ENCODE data around the gene UBE2Q2. TPM values are rescaled to one million over a fixed set of nuclear protein-coding genes. Genes with fewer than 3 reads are reported as not detected.
A peak's percentile ranks its signal among the peaks of the same experiment; 100 is the strongest.
"Not testable (repeated sequence)": the region's sequence is repeated elsewhere in the genome, so short reads cannot be mapped to it uniquely, and the experiment has no call there.

The UBE2Q2 gene
- total RNA-seq, 1 donor from 2014 or later: 47.7 TPM

DNA sequence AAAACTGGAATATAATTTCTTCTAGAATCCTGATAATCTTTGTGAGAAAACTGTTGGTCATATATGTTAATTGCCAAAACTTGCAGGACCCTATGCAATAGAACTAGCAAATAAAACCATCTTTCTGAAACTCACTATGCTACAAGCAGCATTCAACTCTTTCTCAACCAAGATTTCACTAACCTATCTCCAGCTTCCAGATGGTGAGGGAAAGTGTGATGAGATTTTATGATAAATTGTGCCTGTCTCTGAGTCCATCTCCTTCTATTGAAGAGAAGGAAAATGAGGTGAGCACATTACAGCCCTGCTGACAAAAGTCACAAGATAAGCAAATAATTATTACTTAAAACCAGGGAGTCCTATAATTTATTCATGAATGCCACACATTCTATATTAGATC, 44.1 kb upstream of the UBE2Q2 start:
- Histone ChIP-seq H3K79me2 (ENCODE audit: insufficient read depth, low read length) (no peaks in the 10 kb centered on the region), H3K27ac (ENCODE audit: low read depth, low read length) (no peak overlapping the region), H3K9me3 (ENCODE audit: insufficient read depth, low read depth, low read length) (no peaks in the 10 kb centered on the region), H3K4me1 (ENCODE audit: insufficient read depth, low read length) (no peaks in the 10 kb centered on the region), H4K20me1 (ENCODE audit: insufficient read depth, low read length) (no peaks in the 10 kb centered on the region), H2AFZ (ENCODE audit: low read depth, low read length) (no peak overlapping the region), H3K4me2 (ENCODE audit: low read length) (no peak overlapping the region), H3K27me3 (ENCODE audit: insufficient read depth, low read length) (peaks cover 33% of the 10 kb centered on the region), H3K4me3 (ENCODE audit: insufficient read depth, low read depth, low read length) (no peak overlapping the region), H3K36me3 (ENCODE audit: insufficient read depth, low read length) (no peaks in the 10 kb centered on the region), H3K9ac (ENCODE audit: low read length) (no peak overlapping the region)
- no peak for DNase-seq (ENCODE audit: low read depth)
- Mint-ChIP-seq H3K9me3 (ENCODE audit: unreplicated experiment) (no peaks in the 10 kb centered on the region), H3K4me3 (ENCODE audit: unreplicated experiment) (no peak overlapping the region), H3K27me3 (ENCODE audit: low read depth, unreplicated experiment) (peaks cover 9% of the 10 kb centered on the region), H3K27ac (ENCODE audit: unreplicated experiment) (no peak overlapping the region), H3K4me1 (ENCODE audit: low read depth, unreplicated experiment) (peaks cover 2% of the 10 kb centered on the region), H3K36me3 (ENCODE audit: low read depth, unreplicated experiment) (no peaks in the 10 kb centered on the region)
- TF ChIP-seq, protein P1, sequence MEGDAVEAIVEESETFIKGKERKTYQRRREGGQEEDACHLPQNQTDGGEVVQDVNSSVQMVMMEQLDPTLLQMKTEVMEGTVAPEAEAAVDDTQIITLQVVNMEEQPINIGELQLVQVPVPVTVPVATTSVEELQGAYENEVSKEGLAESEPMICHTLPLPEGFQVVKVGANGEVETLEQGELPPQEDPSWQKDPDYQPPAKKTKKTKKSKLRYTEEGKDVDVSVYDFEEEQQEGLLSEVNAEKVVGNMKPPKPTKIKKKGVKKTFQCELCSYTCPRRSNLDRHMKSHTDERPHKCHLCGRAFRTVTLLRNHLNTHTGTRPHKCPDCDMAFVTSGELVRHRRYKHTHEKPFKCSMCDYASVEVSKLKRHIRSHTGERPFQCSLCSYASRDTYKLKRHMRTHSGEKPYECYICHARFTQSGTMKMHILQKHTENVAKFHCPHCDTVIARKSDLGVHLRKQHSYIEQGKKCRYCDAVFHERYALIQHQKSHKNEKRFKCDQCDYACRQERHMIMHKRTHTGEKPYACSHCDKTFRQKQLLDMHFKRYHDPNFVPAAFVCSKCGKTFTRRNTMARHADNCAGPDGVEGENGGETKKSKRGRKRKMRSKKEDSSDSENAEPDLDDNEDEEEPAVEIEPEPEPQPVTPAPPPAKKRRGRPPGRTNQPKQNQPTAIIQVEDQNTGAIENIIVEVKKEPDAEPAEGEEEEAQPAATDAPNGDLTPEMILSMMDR (IDR thresholded peaks at IDR 0.05; ENCODE audit: insufficient read depth, low read depth, low read length): no peak
- TF ChIP-seq EZH2 (IDR thresholded peaks at IDR 0.05; ENCODE audit: insufficient read depth, low read length): no peak
- FAIRE-seq: no peak

DNA sequence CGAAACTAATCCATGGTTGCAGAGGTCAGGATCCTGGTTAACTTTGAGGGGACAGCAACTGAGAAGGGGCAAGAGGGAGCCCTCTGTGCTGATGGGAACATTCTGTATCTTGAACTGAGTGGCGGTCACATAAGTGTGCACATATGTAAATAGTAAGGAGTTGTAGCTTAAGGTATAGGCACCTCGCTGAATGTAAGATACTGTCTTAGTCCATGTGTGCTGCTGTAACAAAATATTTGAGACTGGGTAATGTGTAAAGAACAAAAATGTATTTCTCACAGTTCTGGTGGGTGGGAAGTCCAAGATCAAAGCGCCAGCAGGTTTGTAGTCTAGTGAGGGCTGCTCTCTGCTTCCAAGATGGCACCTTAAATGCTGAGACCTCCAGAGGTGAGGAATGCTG, 42.8 kb upstream of the UBE2Q2 start:
- H3K4me1 ChIP-seq (ENCODE audit: insufficient read depth, low read length): not testable (repeated sequence)

DNA sequence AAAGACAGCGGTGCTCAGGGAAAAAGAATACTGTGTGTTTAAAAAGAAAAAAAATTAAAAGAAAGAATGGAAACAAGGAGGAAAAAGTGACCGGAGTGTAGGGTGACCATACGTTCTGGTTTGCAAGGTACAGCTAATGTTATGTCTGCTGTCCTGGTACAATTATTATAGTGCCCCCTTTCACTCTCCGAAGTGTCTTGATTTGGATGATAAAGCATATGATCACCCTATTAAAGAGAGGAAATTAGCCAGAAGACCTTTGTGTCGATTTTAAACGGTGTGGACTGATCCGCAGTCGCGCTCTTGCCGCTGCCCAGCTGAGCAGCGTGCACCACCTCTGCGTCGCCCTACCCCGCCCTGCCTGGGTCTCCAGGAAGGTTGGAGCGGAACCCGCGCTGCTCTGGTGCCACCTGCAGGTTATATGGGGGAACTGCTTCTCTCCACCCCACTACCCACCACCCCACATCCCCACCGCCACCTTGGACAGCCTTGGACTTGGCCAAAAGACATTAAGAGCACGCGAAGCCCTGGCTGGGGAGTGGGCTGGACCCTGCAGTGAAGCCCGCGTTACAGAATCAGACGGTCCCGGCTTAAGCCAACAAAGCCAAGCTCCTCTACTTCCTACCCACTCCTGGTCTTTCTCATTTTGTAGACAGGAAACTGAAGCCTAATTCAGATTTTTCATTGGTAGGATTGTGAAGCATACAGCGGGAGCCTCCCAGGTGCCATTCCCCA, 41.2 kb upstream of the UBE2Q2 start:
- Histone ChIP-seq H3K4me3 (ENCODE audit: insufficient read depth, low read depth, low read length) (peak overlapping the region; percentile 45), H3K4me2 (ENCODE audit: low read length) (peak overlapping the region; percentile 85), H3K27ac (ENCODE audit: low read depth, low read length) (no peak overlapping the region), H3K4me1 (ENCODE audit: insufficient read depth, low read length) (no peaks in the 10 kb centered on the region), H3K36me3 (ENCODE audit: insufficient read depth, low read length) (no peaks in the 10 kb centered on the region), H2AFZ (ENCODE audit: low read depth, low read length) (peak overlapping the region; percentile 65), H3K27me3 (ENCODE audit: insufficient read depth, low read length) (peaks cover 32% of the 10 kb centered on the region), H3K79me2 (ENCODE audit: insufficient read depth, low read length) (no peaks in the 10 kb centered on the region), H3K9ac (ENCODE audit: low read length) (no peak overlapping the region), H3K9me3 (ENCODE audit: insufficient read depth, low read depth, low read length) (no peaks in the 10 kb centered on the region), H4K20me1 (ENCODE audit: insufficient read depth, low read length) (no peaks in the 10 kb centered on the region)
- H3K27me3 Mint-ChIP-seq (ENCODE audit: low read depth, unreplicated experiment): peaks cover 9% of the 10 kb centered on the region
- H3K4me1 Mint-ChIP-seq (ENCODE audit: low read depth, unreplicated experiment): peaks cover 2% of the 10 kb centered on the region
- H3K9me3 Mint-ChIP-seq (ENCODE audit: unreplicated experiment): peaks cover 3% of the 10 kb centered on the region
- H3K4me3 Mint-ChIP-seq (ENCODE audit: unreplicated experiment): peak overlapping the region; percentile 71
- no peaks in the 10 kb centered on the region for H3K36me3 Mint-ChIP-seq (ENCODE audit: low read depth, unreplicated experiment)
- FAIRE-seq (no peak), DNase-seq (ENCODE audit: low read depth) (peak; percentile 25)
- H3K27ac Mint-ChIP-seq (ENCODE audit: unreplicated experiment): no peak overlapping the region
- no peak for TF ChIP-seq EZH2 (IDR thresholded peaks at IDR 0.05; ENCODE audit: insufficient read depth, low read length)
- TF ChIP-seq, protein P1 (IDR thresholded peaks at IDR 0.05; ENCODE audit: insufficient read depth, low read depth, low read length): peak; percentile 36

More for the DNA sequence above, 42.8 kb upstream of the UBE2Q2 start:
- H3K79me2 ChIP-seq (ENCODE audit: insufficient read depth, low read length); H3K9ac ChIP-seq (ENCODE audit: low read length); H2AFZ ChIP-seq (ENCODE audit: low read depth, low read length); H3K36me3 ChIP-seq (ENCODE audit: insufficient read depth, low read length); H3K9me3 Mint-ChIP-seq (ENCODE audit: unreplicated experiment); H3K4me3 Mint-ChIP-seq (ENCODE audit: unreplicated experiment); H3K27ac ChIP-seq (ENCODE audit: low read depth, low read length); H3K4me3 ChIP-seq (ENCODE audit: insufficient read depth, low read depth, low read length); H3K4me1 Mint-ChIP-seq (ENCODE audit: low read depth, unreplicated experiment); H3K36me3 Mint-ChIP-seq (ENCODE audit: low read depth, unreplicated experiment); FAIRE-seq; H3K27me3 Mint-ChIP-seq (ENCODE audit: low read depth, unreplicated experiment); H4K20me1 ChIP-seq (ENCODE audit: insufficient read depth, low read length); H3K9me3 ChIP-seq (ENCODE audit: insufficient read depth, low read depth, low read length); DNase-seq (ENCODE audit: low read depth); H3K4me2 ChIP-seq (ENCODE audit: low read length); H3K27ac Mint-ChIP-seq (ENCODE audit: unreplicated experiment): not testable (repeated sequence)
- peaks cover 31% of the 10 kb centered on the region for H3K27me3 ChIP-seq (ENCODE audit: insufficient read depth, low read length)

DNA sequence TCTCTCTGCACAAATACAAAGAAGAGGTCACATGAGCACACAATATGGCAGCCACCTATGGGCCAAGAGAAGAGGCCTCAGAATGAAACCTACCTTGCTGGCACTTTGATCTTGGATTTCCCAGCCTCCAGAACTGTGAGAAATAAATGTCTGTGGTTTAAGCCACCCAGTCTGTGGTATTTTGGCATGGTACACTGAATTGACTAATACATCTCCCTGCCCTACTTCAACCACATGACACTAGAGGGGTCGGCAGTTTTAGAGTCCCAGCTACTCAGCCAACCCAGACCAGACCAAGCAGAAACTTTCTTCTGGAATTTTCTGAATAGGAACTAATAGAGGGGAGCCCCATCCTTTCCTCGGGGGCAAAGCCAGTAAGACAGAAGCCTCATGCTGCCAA, 35.8 kb upstream of the UBE2Q2 start:
- not testable (repeated sequence) for FAIRE-seq; H3K27ac ChIP-seq (ENCODE audit: low read depth, low read length); H3K36me3 ChIP-seq (ENCODE audit: insufficient read depth, low read length); H3K4me2 ChIP-seq (ENCODE audit: low read length); H3K36me3 Mint-ChIP-seq (ENCODE audit: low read depth, unreplicated experiment); H3K4me1 Mint-ChIP-seq (ENCODE audit: low read depth, unreplicated experiment); H3K9me3 ChIP-seq (ENCODE audit: insufficient read depth, low read depth, low read length); H4K20me1 ChIP-seq (ENCODE audit: insufficient read depth, low read length); H3K27me3 ChIP-seq (ENCODE audit: insufficient read depth, low read length); H3K27ac Mint-ChIP-seq (ENCODE audit: unreplicated experiment); H3K4me1 ChIP-seq (ENCODE audit: insufficient read depth, low read length); H3K9me3 Mint-ChIP-seq (ENCODE audit: unreplicated experiment); H3K79me2 ChIP-seq (ENCODE audit: insufficient read depth, low read length); H3K4me3 Mint-ChIP-seq (ENCODE audit: unreplicated experiment); H2AFZ ChIP-seq (ENCODE audit: low read depth, low read length); H3K4me3 ChIP-seq (ENCODE audit: insufficient read depth, low read depth, low read length); H3K9ac ChIP-seq (ENCODE audit: low read length)
- H3K27me3 Mint-ChIP-seq (ENCODE audit: low read depth, unreplicated experiment): peaks cover 11% of the 10 kb centered on the region
- DNase-seq (ENCODE audit: low read depth): peak; percentile 20

DNA sequence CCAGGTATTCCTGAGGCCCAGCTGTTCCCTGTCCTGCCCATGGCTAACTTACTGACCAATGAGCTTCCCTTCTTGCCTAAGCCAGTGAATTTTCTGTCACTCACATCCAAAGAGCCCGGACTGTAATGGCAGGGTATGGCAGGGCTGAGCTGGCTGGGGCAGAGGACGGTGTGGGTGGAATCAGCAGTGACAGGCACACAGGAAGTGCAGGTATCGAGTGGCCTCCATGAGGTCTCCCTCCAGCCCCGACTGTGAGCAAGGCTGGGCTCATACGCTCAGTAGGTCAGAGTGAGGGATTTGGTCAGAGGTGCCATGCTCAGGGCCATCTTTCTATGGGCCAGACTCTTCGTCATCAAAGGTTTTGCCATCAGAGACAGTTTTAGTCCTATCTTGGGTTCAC, 35.2 kb upstream of the UBE2Q2 start:
- not testable (repeated sequence) for H3K27me3 Mint-ChIP-seq (ENCODE audit: low read depth, unreplicated experiment); H3K79me2 ChIP-seq (ENCODE audit: insufficient read depth, low read length); FAIRE-seq; H4K20me1 ChIP-seq (ENCODE audit: insufficient read depth, low read length); H3K27ac ChIP-seq (ENCODE audit: low read depth, low read length); H2AFZ ChIP-seq (ENCODE audit: low read depth, low read length); H3K36me3 Mint-ChIP-seq (ENCODE audit: low read depth, unreplicated experiment); H3K9ac ChIP-seq (ENCODE audit: low read length); H3K4me3 Mint-ChIP-seq (ENCODE audit: unreplicated experiment); H3K9me3 ChIP-seq (ENCODE audit: insufficient read depth, low read depth, low read length); H3K4me3 ChIP-seq (ENCODE audit: insufficient read depth, low read depth, low read length); H3K9me3 Mint-ChIP-seq (ENCODE audit: unreplicated experiment); H3K36me3 ChIP-seq (ENCODE audit: insufficient read depth, low read length); DNase-seq (ENCODE audit: low read depth); H3K4me2 ChIP-seq (ENCODE audit: low read length); H3K4me1 ChIP-seq (ENCODE audit: insufficient read depth, low read length); H3K27ac Mint-ChIP-seq (ENCODE audit: unreplicated experiment); H3K27me3 ChIP-seq (ENCODE audit: insufficient read depth, low read length); H3K4me1 Mint-ChIP-seq (ENCODE audit: low read depth, unreplicated experiment)

All from astrocyte (in vitro differentiated cells and primary cell).